ENCODE results near the gene SLC12A7.
"Not testable (repeated sequence)": the region's sequence is repeated elsewhere in the genome, so short reads cannot be mapped to it uniquely, and the experiment has no call there.

SLC12A7 gene

DNA sequence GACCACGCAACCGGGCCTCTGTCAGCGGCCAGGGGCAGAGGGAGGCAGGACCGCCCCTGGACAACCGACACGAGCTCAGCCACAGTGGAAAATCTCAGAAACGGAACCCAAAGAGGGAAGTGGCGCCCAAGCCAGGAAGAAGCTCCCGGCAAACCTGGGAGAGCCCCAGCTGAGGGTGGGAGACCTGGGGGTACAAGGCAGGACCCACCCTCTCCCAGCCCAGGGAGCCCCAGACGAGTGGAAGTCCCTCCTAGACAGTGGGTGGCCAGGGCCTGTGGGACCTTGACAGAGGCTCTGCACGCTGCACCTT lies 3.0 kb downstream of the SLC12A7 start:
- DNase-seq = no peak

DNA sequence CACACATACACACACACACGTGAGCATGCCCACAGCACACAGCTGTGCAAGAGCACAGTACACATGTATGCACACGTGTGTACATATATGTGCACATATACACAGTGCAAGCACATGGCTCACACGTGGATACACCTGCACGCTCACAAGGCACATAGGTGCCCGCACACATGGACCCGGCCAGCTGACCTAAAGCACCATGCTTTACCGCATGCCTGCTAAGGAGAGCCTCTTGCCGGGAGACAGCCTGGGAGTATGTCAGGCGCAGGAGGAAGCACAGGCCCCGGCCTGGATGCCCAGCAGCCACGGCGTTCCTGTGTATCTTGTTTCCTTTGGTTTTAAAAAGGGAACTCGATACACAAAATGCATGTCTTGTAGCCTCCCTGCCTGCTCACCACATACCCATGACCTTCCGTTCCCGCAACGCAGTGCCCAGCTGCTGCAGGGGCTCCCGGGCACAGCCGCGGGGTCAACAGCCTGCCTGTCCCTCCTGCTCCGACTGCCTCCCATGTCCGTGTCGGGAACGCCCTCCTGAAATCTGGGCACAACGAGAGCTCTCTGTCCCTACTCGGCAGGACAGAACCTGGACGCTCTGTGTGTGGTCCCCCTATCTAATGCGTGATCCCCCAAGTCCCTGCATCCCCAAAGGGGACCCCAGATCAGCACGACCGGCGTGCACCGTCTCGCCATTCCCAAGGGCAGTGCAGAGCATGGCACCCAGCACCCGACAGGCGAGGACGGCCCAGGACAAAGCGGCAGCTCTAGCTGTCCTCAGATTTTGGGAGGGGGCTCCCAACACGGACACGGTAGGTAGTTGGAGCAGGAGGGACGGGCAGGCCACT lies 3.6 kb downstream of the SLC12A7 start:
- DNase-seq = no peak

DNA sequence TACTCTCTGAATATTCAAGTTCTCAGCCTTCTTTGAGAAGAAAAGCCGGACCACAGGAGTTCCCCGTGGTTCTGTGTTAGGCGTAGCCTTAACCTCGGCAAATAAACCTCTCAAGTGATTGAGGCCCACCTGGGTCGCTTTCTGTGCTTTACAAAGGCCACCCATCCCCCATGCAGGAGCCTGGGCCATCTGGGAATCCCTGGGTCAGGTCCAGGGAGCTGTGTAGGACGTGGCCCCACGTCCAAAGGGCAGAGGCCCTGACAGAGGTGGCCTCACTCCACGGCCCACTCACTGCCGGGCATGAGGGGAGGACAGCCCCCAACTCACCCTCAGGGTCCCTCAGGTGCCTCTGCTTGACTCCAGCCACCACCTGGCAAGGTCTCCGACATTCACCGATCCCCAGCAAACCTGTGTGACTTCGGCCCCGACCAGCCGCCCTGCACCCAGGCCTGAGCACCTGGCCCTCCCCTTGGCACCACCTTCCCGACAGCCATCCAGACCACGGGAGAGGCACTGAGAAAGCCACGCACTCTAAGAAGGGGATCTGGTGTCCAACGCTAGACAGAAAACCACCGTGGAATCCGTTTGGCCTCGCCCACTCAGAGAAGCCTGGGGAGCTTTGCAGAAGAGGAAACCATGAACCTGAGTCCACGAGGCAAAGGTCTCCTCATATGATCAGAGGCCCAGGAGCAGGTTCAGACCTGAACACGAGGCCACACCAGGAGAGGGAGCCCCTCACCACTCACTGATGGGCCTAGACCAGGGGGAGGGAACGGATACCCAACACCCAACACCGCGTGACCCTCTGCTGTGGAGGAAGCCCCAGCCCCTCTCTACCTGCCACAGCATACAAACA lies 4.5 kb downstream of the SLC12A7 start:
- DNase-seq = no peak

DNA sequence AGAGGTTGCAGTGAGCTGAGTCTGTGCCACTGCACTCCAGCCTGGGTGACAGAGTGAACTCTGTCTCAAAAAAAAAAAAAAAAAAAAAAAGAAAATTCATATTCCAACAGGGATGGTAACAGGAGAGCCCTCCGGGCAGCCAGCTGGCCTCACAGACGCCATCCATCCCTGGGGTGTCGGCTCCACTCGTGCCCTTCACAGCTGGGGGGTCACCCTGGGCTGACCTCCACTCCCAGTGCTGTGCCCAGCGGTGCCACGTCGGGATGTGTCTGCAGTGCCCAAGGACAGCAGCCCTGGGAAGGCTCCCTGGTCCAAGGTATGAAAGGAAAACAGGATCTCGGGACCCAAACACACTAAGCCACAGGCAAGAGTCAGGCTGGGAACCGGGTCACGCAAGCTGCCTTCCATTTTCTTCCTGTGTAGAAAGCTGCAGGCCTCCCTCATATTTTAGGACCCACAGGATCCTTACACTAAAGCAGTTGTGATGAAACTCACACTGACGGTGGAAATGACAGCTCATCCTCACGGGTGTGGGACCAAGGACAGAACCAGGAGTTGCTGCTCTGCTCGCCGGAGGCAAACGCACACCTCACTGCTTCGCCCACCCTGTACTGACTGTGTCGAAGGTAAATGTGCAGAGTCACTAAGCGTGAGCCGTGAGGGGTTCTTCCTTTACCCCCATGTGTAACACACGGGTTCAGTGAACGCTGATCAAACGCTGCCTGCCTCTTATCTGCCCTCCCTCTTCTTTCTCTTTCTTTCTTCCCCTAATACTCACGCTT lies 5.3 kb downstream of the SLC12A7 start:
- DNase-seq = no peak

- DNase-seq = no peak
These were observed 6.3 kb downstream of the SLC12A7 start for GRCh38 chr5:1105350-1106265.

DNA sequence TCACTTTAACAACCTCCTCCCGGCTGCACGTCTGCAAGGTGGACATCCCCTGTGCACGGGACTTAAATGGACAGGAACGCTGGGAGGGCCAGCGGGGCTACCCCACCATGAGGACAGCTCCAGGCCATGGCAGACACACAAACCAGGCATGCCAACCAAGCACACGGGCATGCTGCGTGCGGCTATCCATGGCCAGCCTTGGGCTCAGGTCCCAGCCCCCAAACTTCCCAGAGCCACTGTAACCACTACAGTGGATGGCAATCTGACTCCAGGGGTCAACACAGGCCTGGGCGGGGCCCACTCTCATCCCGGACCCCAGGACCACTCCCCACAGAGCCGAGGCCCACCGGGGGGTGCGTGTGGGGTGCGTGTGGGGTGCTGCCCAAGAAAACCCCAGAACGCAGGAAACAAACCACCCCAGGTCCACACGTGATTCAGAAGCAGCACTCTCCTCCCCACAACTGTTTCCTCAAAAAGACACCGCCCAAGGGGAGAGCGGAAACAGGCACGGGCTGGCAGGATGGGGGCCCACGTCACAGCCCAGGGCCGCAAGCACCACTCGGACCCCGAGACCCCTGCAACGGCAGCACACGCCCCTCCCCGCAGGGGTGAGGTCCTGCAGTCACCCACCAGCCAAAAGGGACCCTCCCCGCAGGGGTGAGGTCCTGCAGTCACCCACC lies 7.4 kb downstream of the SLC12A7 start:
- DNase-seq = no peak

- DNase-seq = peak; percentile 11
These were observed 8.1 kb downstream of the SLC12A7 start for GRCh38 chr5:1103505-1104326.

GRCh38 chr5:1103093-1103492 lies 8.8 kb downstream of the SLC12A7 start:
- no peak for DNase-seq

DNA sequence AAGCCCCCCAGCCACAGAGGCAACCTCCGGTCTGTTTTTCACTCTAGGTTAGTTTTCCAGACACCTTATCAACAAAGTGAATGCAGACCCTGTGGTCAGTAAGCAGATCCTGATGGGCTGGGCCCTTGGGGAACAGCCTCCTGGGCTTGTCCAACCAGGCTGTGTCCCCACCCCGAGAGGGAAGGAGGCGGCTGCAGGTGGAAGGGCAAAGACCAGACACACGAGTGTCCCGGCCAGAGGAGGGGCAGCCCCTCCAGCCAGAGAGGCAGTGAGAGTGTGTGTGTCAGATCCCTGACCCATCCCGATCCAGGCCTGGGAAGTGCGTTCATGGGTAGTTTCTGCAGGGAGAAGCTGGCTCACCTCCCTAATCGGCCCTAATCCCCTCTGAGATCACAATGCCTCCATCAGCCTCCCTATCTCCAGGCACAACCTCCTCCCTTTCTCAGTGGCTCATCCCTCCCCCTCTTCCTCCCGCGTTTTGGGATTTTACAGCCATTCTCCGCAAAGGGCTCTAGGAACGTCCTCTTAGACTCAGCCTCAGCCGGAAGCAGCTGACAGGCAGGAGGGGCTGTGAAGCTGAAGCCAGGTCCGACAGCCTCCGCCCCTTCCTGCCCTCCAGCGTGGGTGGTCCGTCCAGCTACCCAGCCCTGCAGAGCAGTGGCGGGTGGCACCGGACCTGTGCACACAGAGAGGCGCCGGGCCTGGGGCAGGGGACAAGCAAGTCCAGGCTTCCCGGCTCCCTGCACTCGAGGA lies 9.7 kb downstream of the SLC12A7 start:
- no peak for DNase-seq

GRCh38 chr5:1100664-1101574 lies 10.9 kb downstream of the SLC12A7 start:
- DNase-seq = no peak

- DNase-seq = peak; percentile 38
These were observed 11.8 kb downstream of the SLC12A7 start for GRCh38 chr5:1099926-1100663.

DNA sequence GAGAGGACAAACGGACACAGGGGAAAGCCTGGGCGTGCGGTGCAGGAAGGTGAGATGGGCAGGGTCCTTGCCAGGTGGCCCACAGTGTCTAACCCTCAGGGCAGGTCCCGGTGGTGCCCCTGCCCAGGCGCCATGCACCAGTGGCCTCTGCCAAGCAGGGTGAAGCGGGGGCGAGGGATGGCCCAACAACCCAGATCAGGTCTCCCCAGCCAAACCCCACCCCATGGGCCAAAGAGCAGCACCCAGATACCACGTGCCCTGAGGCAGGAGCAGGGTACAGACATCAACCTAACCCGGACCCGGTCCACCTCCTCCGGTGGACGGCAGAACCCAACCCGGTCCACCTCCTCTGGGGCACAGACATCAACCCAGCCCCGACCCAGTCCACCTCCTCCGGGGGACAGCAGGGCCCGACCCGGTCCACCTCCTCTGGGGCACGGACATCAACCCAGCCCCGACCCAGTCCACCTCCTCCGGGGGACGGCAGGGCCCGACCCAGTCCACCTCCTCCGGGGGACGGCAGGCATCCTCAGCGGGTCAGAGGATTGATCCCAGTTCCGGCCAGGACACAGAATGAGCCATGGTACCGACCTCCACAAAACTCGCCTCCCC lies 12.8 kb downstream of the SLC12A7 start:
- DNase-seq = no peak

GRCh38 chr5:1097988-1098385 lies 13.9 kb downstream of the SLC12A7 start:
- DNase-seq = not testable (repeated sequence)

GRCh38 chr5:1097381-1097987 lies 14.4 kb downstream of the SLC12A7 start:
- DNase-seq = no peak

DNA sequence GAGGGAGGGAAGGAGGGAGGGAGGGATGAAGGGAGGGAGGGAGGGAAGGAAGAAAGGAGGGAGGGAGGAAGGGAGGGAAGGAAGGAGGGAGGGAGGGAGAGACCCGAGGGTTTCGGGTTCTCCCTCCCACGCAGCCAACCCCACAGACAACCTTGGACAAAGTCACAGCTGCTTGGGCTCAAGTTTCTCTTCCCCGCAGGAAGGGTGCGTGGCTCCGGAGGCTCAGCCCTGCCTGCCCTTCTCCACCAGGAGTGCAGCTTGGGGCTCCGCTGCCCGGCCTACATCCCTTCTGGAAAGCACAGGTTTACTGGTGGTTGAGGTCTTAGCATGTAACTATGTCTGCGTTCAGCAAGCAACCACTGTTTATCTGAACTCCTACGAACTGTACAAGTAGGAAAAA lies 15.0 kb downstream of the SLC12A7 start:
- DNase-seq = no peak

DNA sequence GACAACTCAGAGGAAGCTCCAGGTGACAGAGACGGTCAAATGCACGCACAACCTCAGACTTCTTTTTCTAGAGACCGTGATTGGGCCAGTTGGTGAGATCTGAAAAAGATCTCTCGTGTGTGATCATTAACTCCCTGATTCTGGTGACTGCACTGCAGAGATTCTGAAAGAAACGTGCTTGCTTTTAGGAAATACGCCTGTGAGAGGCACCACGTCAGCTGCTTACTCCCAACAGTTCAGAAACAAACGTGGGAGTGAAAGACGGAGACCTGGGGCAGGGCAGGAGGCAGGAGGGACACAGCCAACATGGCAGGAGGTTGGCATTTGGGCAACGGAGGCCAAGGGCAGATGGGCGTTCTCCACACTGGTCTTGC lies 15.9 kb downstream of the SLC12A7 start:
- no peak for DNase-seq

GRCh38 chr5:1095302-1095989 lies 16.4 kb downstream of the SLC12A7 start:
- no peak for DNase-seq

Measured in fibroblast of skin of right biceps (primary cell).